ENCODE data around the gene NAA20. TPM values are rescaled to one million over a fixed set of nuclear protein-coding genes. Genes with fewer than 3 reads are reported as not detected.

The NAA20 gene
- total and polyA plus RNA-seq, 2 of the 13 experiments (the other 11 are each of a cell fraction or from before 2014, with no cell fraction given), result 81.9 to 82.8 TPM

GRCh38 chr20:20012541-20012940 is 4.6 kb upstream of the NAA20 start:
- no peak overlapping the region for H3K27ac ChIP-seq (ENCODE audit: extremely low read length, insufficient read depth, low read length)
- H3K79me2 ChIP-seq (ENCODE audit: insufficient read depth, low read length), result peaks cover 3% of the 10 kb centered on the region
- in situ Hi-C loops (cut with HindIII; ENCODE audit: extremely low pct_ligation_motif_present, low pct_unique_long_range_greater_than_20kb), result no loop called here
- DNase-seq (ENCODE audit: low spot score) (no peak), ATAC-seq (no peak), FAIRE-seq (no peak)
- no peaks in the 10 kb centered on the region for H3K9me3 ChIP-seq (ENCODE audit: low read length)
- H3K27me3 ChIP-seq (ENCODE audit: control insufficient read depth in 1 of 2, insufficient read depth in 2 of 2, low read length in 2 of 2), result no peaks in the 10 kb centered on the region
- no peaks in the 10 kb centered on the region for H3K36me3 ChIP-seq (replicated peaks in 1 of 2; ENCODE audit: control insufficient read depth in 1 of 2, insufficient read depth in 2 of 2, low read length in 2 of 2)
- 31% methylated on average over 2 of the region's 2 CpGs for WGBS (ENCODE audit: low lambda C conversion rate)
- intact Hi-C loops (cut with micrococcal nuclease; ENCODE audit: unreplicated experiment), result no loop called here
- H3K4me3 ChIP-seq (replicated peaks in 1 of 3; ENCODE audit: insufficient read depth in 1 of 3, low read depth in 2 of 3, low read length in 3 of 3), result no peak overlapping the region
- CTCF ChIA-PET (ENCODE audit: low intra/inter-chr PET ratio, low total read pairs), result no interaction called here
- BruUV-seq (replicated peaks), result no TSS peak
- H3K4me1 ChIP-seq (ENCODE audit: insufficient read depth, low read length), result peaks cover 75% of the 10 kb centered on the region
- TF ChIP-seq SIX1 (CRISPR knock-in tag; IDR thresholded peaks at IDR 0.05; ENCODE audit: borderline replicate concordance), result no peak
- peak; percentile 12; the same call in 1 of the 2 replicates for TF ChIP-seq ARID5B (CRISPR knock-in tag; IDR thresholded peaks at IDR 0.05)
- no peak overlapping the region for H2AFZ ChIP-seq (ENCODE audit: low read length)
- H3K4me2 ChIP-seq (ENCODE audit: low read depth, low read length), result peak overlapping the region; percentile 0; the same call in 1 of the 2 replicates
- no peak overlapping the region for H3K9ac ChIP-seq (ENCODE audit: insufficient read depth, low read depth, low read length)
- H4K20me1 ChIP-seq (ENCODE audit: insufficient read depth, low read length), result no peaks in the 10 kb centered on the region
- POLR2A ChIA-PET, result no interaction called here

DNA sequence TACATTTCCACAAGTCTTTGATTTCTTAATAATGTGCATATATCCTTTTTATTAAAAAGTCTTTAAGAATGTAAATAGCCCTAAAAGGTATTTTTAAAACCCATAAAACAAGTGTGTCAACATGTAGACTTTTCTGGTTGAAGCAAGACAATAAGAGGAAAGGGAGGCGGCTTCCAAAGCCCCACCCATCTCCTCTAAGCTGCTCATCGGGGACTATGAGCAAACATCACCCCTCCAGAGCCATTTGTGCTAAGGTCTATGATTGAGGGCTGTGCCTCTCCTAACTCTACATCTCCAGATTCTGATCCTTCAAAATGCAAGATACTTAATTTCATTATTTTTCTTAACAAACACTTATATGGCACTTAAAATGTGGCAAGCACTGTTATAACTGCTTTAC is 2.5 kb upstream of the NAA20 start:
- FAIRE-seq (no peak), DNase-seq (ENCODE audit: low spot score) (no peak), ATAC-seq (no peak)
- H3K4me3 ChIP-seq (replicated peaks in 1 of 3; ENCODE audit: insufficient read depth in 1 of 3, low read depth in 2 of 3, low read length in 3 of 3), result no peak overlapping the region
- ChIA-PET POLR2A (interaction anchor here (1.0 to 4.2 kb wide), 3 partner anchors 12 to 38 kb away, joined by 3 to 53 read pairs (median 4); partner anchors contain the start of genes CFAP61 and CRNKL1), CTCF (ENCODE audit: low intra/inter-chr PET ratio, low total read pairs) (no interaction called here)
- peaks cover 5% of the 10 kb centered on the region; the same call in 1 of the 2 replicates for H4K20me1 ChIP-seq (ENCODE audit: insufficient read depth, low read length)
- no peak overlapping the region for H3K9ac ChIP-seq (ENCODE audit: insufficient read depth, low read depth, low read length)
- peaks cover 79% of the 10 kb centered on the region for H3K4me1 ChIP-seq (ENCODE audit: insufficient read depth, low read length)
- H2AFZ ChIP-seq (ENCODE audit: low read length), result no peak overlapping the region
- in situ Hi-C loops (cut with HindIII; ENCODE audit: extremely low pct_ligation_motif_present, low pct_unique_long_range_greater_than_20kb) (no loop called here), intact Hi-C loops (cut with micrococcal nuclease; ENCODE audit: unreplicated experiment) (no loop called here)
- WGBS (ENCODE audit: low lambda C conversion rate), result 13% methylated on average over 2 of the region's 2 CpGs
- peak overlapping the region; percentile 52; the same call in 1 of the 2 replicates for H3K4me2 ChIP-seq (ENCODE audit: low read depth, low read length)
- no TSS peak for BruUV-seq (replicated peaks)
- no peaks in the 10 kb centered on the region; a peak in 1 of 5 replicates for H3K27me3 ChIP-seq (ENCODE audit: control insufficient read depth in 1 of 2, insufficient read depth in 2 of 2, low read length in 2 of 2)
- H3K27ac ChIP-seq (ENCODE audit: extremely low read length, insufficient read depth, low read length), result no peak overlapping the region
- H3K9me3 ChIP-seq (ENCODE audit: low read length), result no peaks in the 10 kb centered on the region
- H3K36me3 ChIP-seq (replicated peaks in 1 of 2; ENCODE audit: control insufficient read depth in 1 of 2, insufficient read depth in 2 of 2, low read length in 2 of 2), result 0 out of 5 replicates have a peak, but pooled peaks cover 0 to 8% of the 10 kb centered on the region in 2 experiments
- peaks cover 24% of the 10 kb centered on the region for H3K79me2 ChIP-seq (ENCODE audit: insufficient read depth, low read length)
- TF ChIP-seq GABPA (IDR thresholded peaks at IDR 0.05; ENCODE audit: low read depth, low read length) (no peak), GABPA (CRISPR knock-in tag; IDR thresholded peaks at IDR 0.05; ENCODE audit: low read depth) (0 out of 2 replicates have a peak, but pooled peaks have one; percentile 25), ZNF549 (CRISPR knock-in tag; IDR thresholded peaks at IDR 0.05) (no peak), HOXA5 (CRISPR knock-in tag; IDR thresholded peaks at IDR 0.05) (no peak), ZNF18 (CRISPR knock-in tag; IDR thresholded peaks at IDR 0.05; ENCODE audit: insufficient replicate concordance) (no peak), SOX5 (CRISPR knock-in tag; IDR thresholded peaks at IDR 0.05; ENCODE audit: borderline replicate concordance) (peak; percentile 28; the same call in 1 of the 2 replicates), ZNF83 (CRISPR knock-in tag; IDR thresholded peaks at IDR 0.05; ENCODE audit: borderline replicate concordance) (no peak), CREB1 (IDR thresholded peaks at IDR 0.05) (no peak), CREB1 (CRISPR knock-in tag; IDR thresholded peaks at IDR 0.05) (no peak), ZNF547 (CRISPR knock-in tag; IDR thresholded peaks at IDR 0.05) (no peak), FOXA1 (IDR thresholded peaks at IDR 0.05) (no peak), FOXA1 (CRISPR knock-in tag; IDR thresholded peaks at IDR 0.05) (no peak), DR1 (CRISPR knock-in tag; IDR thresholded peaks at IDR 0.05) (no peak)
